GM21528 (cell line): ENCODE results near the gene CSNK1A1L.

Experiments
- ATAC-seq: cut with Tn5 transposase; IDR thresholded peaks from one replicate; pipeline ENCODE4 v1.9.1; 2021; ENCODE audit warnings: mild to moderate bottlenecking, moderate library complexity; ENCODE audit not compliant: unreplicated experiment, low FRiP score

The CSNK1A1L gene

DNA sequence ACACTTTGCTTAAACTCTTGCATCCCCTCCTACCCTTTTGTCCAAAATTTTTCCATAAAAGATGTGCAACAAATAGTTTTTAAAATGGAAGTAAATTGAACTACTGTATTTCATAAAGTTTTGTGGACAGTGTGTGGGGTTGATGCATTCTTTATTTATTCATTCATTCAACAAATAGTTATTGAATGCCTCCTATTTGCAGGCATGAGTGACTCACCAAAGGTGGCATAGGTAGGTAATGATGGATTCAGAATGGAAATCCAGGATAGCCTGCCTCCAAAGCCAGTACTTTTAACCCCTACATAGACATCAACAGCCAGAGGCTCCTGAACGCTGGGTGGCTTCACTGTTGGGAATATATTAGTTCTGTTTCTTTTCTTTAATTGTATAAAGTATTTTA is 2.4 kb upstream of the CSNK1A1L start:
- ATAC-seq = no peak

DNA sequence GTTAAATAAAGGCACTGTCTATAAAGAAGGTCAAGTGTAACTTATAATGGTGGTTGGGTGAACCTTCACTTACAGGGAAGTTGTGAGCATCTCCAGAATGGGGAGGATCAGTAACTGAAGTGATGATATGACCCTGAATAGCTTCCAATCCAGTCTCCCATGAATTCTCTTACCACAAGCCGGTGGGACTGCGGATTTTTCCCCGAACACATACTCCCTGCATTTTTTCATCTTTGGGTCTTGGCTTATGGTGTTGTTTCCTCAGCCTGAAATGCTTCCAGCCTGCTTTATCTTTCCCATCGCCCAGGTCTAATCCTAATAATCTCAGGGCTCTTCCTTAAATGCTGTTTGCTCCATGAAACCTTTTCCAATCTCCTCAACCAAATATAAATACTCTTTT is 2.0 kb upstream of the CSNK1A1L start:
- ATAC-seq = no peak

DNA sequence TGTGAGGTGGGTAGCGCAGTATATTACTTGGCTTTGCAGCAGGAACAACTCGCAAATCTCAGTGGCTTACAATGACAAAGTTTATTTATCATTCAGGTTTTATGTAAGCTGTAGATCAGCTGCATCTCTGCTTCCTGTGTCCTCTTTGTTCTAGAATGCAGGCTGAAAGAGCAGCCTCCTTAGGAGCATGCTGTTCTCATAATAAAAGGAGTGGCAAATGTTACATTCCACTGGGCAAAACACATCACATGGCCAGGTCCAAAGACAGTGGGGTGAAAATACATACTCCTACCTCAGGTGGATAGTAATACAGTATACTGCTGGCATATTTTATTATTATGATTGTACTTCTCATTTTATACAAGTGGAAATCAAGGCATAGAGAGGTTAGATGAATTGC is 1.2 kb upstream of the CSNK1A1L start:
- no peak for ATAC-seq

DNA sequence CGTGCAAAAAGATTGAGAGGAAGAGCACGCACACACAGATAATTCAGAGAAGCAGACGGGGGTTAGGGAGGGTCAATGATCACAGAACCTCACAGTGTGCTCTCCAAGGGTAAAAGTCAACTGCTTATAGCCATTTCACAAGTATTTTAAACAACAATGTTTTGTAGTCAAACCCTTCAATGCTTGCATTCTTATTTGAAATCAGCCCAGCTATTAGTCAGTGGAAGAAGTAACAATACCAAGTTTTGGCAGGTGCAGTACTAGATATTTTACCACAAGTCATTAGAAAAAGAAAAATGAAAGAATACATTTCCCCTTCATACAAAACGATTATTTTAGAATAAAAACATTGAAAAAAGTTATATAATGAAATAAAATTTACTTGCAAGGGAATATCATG is 2.6 kb downstream of the CSNK1A1L start:
- ATAC-seq = no peak

DNA sequence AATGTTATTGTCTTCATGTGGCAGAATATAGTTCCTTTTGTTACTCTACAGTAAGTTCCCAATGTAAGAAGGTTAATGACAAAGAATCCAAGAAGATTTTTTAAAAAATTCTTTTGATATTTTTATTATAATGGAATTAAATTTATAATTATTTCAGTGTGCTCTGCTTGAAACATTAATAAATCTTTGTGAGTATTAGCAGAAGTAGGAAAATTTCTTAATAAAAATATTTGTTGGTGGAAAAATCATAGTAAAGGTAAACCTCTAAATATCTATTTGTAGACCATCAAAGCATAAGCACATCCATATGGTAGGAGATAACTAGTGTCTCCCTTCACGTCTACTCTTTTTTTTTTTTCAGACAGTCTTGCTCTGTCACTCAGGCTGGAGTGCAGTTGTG is 4.3 kb downstream of the CSNK1A1L start:
- no peak for ATAC-seq

DNA sequence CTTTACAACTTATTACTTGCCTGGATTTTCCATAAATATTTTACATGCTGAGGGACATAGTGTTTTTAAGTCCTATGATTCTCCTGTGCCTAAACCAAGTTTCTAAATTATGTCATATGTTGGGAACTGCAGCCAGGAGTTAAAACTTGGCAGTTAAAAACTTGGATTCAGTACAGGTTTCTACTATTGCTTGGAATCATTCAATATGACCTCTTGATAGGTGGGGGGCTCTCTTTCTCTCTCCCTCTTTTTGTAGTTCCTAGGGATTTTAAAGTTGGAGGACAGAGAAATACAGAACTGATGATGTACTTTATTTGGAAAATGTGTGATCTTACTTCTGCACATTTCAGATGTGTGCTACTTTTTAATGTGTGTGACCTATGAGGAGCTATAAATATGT is 4.7 kb downstream of the CSNK1A1L start:
- no peak for ATAC-seq

DNA sequence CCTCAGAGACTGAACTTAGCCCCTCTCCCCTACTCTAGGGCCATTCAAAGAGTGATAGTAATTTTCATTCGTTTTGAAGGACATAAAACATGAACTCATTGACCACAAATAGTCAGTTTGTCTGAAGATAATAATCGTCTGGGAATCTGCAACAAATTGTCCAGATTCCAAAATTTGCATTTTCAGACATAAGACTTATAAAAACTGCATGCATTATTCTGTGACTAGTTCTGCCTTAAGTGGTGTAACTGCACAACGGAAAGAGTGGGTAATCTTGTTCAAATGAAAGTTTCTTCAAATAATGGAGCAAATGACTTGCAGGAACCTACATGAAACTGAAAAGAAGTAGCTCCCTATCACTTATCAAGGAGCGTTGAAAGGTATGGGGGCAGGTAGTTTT is 8.4 kb downstream of the CSNK1A1L start:
- ATAC-seq = no peak

DNA sequence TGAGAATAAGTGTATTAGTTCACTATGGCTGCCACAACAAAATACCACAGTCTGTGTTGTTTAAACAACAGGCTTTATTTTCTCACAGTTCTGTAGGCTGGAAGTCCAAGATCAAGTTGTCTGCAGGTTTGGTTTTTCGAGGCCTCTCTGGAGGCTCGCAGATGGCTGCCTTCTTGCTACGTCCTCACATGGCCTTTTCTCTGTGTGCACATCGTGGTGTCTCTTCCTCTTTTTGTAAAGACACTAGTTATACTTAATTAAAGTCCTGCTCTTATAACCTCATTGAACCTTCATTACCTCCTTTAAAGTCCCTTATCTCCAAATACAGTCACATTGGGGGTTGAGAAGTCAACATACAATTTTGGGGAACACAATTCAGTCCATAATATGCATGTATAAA is 10.6 kb downstream of the CSNK1A1L start:
- ATAC-seq = no peak

DNA sequence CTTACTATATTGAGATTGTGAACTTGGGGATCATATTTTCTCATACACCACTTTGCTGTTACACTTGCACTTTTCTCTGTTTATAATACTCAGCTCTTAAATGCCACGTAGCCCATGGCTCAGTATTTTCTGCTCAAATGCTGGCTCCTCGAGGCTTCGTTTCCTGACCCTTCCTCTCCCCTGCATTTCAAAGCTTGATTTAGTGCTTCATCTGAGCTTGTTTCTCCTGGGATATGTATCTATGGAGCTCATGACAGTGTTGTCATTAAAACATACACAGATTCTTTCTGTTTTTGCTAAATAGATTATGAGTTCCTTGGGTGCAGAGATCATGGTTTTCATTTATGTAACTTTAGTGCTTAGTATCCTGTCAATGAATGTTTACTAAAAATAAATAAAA is 11.4 kb downstream of the CSNK1A1L start:
- no peak for ATAC-seq

DNA sequence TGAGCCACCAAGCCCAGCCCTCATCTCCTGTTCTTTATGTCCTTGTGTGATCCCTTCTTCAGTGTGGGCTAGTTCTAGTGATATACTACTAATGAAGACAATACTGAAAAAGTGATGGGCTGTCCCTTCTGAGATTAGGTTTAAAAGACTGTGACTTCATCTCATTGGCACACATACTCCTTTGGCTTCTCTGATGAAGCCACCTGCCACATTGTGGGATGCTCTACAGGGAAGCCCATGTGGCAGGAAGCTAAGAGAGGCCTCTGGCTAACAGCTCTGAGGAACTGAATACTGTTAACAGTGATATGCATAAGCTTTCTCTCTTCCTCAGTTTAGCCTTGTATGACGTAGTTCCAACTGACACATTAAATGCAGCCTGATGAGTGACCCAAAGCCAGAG is 13.6 kb downstream of the CSNK1A1L start:
- ATAC-seq = no peak

DNA sequence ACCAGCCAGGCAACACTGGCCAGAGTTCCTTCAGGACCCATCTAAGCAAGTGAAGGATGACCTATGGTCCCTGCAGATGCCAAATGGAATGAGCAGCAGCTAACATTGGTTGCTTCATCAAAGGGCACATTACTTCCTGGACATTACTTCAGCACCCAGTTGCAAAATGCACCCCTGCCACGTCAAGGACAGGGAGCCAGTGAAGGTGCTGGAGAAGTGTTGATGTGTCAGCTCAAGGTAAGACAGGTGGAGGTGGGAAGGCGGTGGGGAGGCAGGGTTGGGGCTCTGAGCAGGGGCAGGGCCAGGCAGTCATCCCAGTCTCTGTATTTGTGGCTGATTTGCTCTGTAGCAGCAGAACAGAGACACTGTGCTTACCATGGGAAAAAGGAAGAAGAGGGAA is 14.6 kb downstream of the CSNK1A1L start:
- no peak for ATAC-seq

DNA sequence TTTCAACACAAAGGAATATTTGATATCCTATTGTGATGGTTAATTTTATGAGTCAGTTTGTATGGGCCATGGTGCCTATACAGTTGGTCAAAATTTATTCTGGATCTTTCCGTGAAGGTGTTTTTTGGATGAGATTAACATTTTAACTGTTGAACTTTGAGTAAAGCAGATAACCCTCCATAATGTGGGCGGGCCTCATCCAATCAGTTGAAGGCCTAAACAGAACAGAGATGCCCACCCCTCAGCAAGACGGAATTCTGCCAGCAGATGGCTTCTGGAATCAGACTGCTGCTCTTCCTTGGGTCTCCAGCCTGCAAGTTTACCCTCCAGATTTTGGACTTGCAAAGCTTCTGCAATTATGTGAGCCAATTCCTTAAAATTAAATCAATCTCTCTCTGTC is 16.0 kb downstream of the CSNK1A1L start:
- no peak for ATAC-seq

DNA sequence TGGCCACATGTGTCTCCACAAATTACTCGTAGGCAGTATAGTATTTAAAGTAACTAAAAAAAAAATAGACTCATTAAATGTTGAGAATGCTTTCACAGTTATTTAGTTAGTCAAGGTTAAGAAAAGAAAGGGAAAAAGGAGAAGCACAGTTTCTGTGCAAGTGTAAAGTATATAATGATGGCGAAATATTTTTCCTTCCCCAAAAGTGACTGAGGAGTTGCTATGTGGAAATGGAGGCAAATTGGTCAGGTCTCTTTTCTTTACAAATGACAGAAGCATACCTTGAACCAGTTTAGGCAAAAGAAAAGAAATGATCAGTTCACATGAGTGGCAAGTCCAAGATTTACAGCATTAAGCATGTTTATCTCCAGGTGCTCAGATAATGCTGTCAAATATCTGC is 18.0 kb downstream of the CSNK1A1L start:
- ATAC-seq = no peak

DNA sequence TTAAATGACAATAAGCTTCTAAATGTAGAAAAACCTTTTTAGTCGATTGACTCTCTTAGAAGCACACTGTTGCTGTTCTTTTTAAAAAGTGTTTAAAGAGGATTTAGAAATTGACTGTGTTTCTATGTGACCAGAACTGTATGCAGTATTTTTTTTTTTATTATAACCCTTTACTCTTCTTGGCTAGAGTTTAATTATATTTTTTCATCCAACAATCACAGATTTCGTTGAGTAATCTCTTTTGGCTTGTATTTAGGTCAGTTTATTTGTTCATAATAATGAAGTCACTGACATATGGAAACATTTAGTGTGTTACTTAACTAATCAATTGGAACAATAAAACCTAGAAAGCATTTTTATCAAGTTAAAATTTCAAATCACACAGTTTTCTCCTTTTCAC is 19.9 kb downstream of the CSNK1A1L start:
- no peak for ATAC-seq

DNA sequence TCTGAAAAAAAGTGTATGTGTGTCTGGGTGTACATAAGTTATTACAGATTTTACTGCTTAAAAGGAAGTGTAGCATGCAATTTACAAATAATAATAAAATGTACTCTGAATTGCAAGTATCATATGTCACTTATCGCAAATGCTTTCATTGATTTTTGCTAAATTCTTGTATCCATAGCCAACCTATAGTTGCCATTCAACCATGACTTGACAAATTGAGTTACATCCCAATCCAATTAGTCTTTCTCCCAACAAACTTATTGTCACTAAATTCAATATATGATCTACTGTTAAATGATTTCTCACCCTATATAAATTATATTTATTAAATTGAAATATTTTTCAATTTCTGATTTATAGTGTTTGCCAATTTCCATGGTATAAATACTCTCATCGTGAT is 28.6 kb downstream of the CSNK1A1L start:
- no peak for ATAC-seq

DNA sequence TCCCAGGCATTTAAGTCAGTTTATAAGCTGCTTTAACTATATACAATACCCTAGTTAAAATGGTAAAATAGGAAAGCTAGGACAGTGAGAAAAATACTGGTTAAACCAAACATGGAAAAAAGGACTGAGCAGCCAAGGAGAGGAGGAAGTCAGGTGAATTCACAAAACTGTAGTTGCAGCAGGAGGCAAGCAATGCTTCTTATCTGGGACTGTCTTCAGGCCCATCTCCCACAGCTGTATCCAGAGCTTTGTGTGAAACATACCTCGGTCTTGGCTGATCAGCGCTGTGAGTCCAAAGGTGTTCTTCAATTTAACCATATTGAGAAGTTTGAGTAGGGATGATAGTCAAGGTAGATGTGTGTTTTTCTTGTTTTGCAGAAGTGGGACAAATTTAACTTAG is 30.3 kb downstream of the CSNK1A1L start:
- ATAC-seq = no peak

DNA sequence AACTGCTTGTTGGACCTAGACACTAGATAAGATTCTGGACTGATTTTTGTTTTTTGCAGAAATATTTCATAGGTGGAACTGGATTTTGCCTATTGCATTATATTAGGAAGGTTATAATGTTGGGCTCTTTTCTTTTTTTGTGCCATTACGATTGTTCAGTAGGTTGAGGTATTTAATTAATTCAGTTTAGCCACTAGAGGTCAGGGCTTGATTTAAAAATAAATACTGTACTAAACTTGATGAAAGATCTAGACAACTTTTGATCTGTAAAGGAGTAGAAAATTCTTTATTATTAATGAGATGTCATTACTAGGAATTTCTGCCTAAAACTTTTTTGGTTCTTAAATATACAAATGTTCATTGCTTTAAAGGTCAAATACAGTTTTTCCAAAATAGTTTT is 30.8 kb downstream of the CSNK1A1L start:
- no peak for ATAC-seq

DNA sequence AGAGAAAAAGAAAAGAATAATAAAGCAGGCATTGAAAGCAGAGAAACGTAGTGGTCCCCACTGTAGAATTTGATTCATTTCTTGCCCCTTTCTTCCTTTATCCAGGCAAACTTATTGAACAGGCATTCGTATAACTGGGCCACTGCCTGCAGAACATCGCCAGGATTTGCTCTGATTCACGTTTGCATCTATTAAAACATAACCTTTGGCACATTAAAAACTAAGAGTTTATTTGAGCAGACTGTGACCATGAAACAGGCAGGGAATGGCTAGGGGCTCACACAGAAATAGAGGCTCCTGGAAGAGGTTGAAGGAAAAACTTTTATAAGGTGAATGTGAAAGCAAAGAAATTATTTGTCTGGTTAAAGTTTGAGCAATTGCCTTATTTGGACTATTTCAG is 33.4 kb downstream of the CSNK1A1L start:
- no peak for ATAC-seq

DNA sequence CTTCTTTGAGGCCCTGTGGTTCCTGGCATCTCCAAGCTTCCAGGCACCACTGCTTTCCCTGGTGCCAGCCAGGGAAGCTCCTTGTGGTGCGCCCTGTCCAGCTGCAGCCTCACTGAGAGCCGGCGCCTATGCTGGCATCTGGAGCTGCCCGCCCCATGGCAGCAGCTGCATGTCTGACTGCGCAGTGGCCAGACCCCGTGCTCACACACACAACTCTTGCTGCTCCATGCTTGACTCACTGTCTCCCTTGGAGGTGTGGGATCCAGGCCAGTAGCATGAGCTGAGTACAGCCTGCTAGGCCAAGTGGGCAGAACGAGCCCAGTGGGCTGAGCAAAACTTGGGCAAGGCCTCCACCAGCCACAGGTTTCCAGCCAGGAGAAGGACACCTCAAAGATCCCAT is 34.5 kb downstream of the CSNK1A1L start:
- ATAC-seq = no peak

DNA sequence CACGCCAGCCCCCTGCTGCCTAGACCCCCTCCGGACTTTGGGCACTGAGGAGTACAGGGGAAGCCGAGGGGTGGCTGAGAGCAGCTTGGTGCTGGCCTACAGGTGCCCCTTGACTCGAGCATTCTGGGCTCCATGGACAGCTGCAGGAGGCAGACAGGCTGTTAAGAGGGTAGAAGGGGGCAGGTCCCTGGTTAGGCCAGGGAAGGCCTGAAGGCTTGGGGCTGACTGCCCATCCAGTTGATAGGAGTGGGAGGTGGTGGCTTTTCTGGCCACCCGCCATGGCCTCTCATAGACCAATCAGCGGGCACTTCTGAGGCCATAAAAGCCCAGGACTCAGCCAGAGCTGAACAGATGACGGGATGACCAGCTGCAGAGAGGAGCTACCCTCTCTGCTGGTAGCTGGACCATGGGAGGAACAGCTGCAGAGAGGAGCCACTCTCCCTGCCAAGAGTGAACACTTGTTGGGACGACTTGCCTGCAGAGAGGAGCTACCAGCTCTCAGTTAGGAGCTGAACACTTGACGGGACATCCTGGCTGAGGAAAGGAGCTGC is 35.2 kb downstream of the CSNK1A1L start:
- no peak for ATAC-seq

DNA sequence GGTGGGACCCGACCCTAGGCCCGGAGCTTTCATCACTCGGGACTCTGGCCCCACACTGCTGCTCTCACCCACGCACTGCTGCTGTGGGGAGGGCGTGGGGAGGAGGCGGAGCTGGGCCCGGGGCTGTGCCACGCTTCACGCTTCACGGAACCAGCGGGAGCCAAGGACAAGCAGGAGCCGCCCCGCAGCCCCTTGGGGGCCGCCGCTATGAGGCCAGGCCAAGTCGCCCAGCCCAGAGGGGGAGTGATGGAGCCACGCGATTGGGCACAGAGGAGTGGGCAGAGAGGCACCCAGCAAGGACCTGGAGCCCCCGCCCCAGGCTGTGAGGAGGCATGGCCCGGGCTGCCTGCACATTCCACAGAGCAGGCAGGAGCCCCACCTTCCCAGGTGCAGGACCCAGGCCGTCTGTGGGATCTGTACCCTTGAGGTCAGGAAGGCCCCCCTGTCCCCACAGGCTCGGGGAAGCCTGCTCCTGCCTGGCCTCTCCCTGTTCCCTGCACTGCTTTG is 35.8 kb downstream of the CSNK1A1L start:
- no peak for ATAC-seq

DNA sequence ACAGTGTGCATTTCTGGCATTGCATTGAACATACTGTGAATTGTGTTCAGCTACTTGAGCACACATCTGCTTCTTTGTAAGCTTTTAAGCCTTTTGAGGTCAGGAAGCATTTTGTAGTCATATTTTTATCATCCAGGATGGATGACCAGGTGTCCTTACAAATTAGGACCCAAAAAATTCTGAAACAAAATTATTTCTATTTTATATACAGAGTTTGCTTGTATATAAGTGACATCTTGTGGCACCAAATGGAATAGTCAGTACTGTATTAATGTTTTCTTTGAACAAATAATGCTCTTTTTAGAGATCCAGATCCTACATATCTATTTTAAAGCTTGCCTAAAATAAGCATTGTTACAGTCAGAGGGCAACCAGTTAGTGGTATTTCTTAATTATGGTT is 36.5 kb downstream of the CSNK1A1L start:
- no peak for ATAC-seq

DNA sequence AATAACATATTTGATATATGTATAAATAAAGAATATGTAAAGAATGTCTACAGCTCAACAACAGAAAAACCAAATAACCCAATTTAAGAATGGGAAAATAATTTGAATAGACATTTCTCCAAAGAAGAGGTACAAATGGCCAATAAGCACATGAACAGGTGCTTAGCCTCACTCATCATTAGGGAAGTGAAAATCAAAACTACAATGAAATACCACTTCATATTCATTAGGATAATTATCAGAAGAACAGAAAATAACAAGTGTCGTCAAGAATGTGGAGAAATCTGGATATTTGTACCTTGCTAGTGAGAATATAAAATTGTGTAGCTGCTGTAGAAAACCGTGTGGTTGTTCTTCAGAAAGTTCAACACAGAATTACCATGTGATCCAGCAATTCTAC is 37.6 kb downstream of the CSNK1A1L start:
- ATAC-seq = no peak
